GM23338 (cell line): ENCODE measurements around the gene VEPH1.

Source experiments
- POLR2AphosphoS5 ChIP-seq: IDR thresholded peaks from 2 replicates; pipeline ENCODE4 v1.6.1; 2016; ENCODE audit warnings: antibody characterized with exemption, low read depth
- REST ChIP-seq: IDR thresholded peaks from one replicate; pipeline ENCODE4 v1.6.1; 2018; ENCODE audit warnings: antibody characterized with exemption; ENCODE audit not compliant: unreplicated experiment
- TF ChIP-seq, protein P1 (sequence below), 2 experiments: fragments of 200-600 bp in 1 of 2; sonication (generic) in 1 of 2; conservative IDR thresholded peaks; 2 replicates each; pipeline versions ENCODE4 v1.5.1 to v1.6.1; 2016 to 2017; ENCODE audit warnings: antibody characterized with exemption in 2 of 2, low read depth in 2 of 2, mild to moderate bottlenecking in 2 of 2, moderate library complexity in 1 of 2

- TF ChIP-seq, protein P1, sequence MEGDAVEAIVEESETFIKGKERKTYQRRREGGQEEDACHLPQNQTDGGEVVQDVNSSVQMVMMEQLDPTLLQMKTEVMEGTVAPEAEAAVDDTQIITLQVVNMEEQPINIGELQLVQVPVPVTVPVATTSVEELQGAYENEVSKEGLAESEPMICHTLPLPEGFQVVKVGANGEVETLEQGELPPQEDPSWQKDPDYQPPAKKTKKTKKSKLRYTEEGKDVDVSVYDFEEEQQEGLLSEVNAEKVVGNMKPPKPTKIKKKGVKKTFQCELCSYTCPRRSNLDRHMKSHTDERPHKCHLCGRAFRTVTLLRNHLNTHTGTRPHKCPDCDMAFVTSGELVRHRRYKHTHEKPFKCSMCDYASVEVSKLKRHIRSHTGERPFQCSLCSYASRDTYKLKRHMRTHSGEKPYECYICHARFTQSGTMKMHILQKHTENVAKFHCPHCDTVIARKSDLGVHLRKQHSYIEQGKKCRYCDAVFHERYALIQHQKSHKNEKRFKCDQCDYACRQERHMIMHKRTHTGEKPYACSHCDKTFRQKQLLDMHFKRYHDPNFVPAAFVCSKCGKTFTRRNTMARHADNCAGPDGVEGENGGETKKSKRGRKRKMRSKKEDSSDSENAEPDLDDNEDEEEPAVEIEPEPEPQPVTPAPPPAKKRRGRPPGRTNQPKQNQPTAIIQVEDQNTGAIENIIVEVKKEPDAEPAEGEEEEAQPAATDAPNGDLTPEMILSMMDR (conservative IDR thresholded peaks at IDR 0.05; ENCODE audit: low read depth in 2 of 2) = peak; percentile 81 to 91
- TF ChIP-seq REST = no peak
- no peak for TF ChIP-seq POLR2AphosphoS5
These were observed 155.5 kb downstream of the VEPH1 start for GRCh38 chr3:157347577-157348303.
